ENCODE measurements around the gene ITPRID2. TPM values are rescaled to one million over a fixed set of nuclear protein-coding genes. Genes with fewer than 3 reads are reported as not detected.

ITPRID2 gene
- total RNA-seq, 4 donors from 2014 or later = 20.1 to 69.2 (median 60.1) TPM

DNA sequence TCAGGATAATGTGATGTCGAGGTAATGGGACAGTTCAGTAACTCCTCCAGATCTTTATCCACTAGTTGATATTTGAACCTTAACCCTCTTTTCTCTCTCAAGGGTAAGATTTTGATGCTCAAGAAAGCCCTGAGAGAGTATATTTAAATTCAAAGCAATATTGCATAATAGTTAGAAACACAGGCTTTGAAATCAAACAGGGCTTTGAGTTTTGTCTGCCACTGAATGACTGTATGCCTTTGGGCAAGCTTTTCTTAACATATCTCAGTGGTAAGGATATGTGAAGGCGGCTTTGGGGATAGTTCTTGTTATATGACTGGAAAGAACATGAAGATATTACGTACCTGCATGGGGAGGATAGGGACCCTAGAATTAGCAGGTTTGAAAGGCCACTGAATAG, 11.1 kb downstream of the ITPRID2 start:
- H3K27me3 ChIP-seq = no peaks in the 10 kb centered on the region
- H3K4me1 ChIP-seq = peaks cover 0 to 23% (median 0%) of the 10 kb centered on the region in 3 donors
- H3K9me3 ChIP-seq = no peaks in the 10 kb centered on the region
- H3K4me3 ChIP-seq = no peak overlapping the region
- 67 to 86% methylated on average over 3 of the region's 3 CpGs for WGBS, 2 donors
- TF ChIP-seq POLR2A (IDR thresholded peaks at IDR 0.05) = no peak
- TF ChIP-seq, protein P1, sequence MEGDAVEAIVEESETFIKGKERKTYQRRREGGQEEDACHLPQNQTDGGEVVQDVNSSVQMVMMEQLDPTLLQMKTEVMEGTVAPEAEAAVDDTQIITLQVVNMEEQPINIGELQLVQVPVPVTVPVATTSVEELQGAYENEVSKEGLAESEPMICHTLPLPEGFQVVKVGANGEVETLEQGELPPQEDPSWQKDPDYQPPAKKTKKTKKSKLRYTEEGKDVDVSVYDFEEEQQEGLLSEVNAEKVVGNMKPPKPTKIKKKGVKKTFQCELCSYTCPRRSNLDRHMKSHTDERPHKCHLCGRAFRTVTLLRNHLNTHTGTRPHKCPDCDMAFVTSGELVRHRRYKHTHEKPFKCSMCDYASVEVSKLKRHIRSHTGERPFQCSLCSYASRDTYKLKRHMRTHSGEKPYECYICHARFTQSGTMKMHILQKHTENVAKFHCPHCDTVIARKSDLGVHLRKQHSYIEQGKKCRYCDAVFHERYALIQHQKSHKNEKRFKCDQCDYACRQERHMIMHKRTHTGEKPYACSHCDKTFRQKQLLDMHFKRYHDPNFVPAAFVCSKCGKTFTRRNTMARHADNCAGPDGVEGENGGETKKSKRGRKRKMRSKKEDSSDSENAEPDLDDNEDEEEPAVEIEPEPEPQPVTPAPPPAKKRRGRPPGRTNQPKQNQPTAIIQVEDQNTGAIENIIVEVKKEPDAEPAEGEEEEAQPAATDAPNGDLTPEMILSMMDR (IDR thresholded peaks at IDR 0.05) = no peak
- no peak for DNase-seq
- H3K27ac ChIP-seq = no peak overlapping the region
- intact Hi-C loops (cut with DNase I) = no loop called here
- H3K36me3 ChIP-seq = peaks cover 0 to 77% (median 40%) of the 10 kb centered on the region in 3 donors

DNA sequence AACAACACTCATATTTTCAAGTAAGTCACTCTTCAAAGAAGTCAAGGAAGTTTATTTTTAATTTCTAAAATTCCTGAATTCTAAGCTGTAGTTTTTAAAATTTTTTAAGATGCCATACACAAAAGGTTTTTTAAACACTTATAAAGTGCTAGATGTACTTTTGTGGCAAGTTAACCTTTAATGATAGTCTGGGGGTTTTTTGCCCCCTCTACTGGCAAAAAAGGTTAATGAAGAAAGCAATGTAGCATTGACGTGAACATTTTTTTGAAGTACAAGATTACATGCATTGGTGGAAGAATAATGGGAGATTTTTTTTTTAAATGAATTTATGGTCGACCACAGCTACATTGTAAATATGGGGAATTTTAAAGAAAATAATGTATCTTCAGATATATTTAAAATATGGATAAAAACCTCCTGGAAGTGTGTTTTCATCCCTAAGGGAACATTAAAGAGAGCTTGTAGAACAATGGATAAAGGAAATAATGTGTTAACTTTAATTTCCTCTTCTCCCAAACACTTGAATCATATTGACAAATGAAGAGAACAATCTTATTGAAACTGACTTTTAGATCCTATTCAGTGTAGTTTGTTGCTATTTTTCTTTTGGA, 12.6 kb downstream of the ITPRID2 start:
- H3K27ac ChIP-seq = no peak overlapping the region
- peaks cover 0 to 21% (median 0%) of the 10 kb centered on the region in 3 donors for H3K4me1 ChIP-seq
- H3K4me3 ChIP-seq = no peak overlapping the region
- intact Hi-C loops (cut with DNase I) = no loop called here
- DNase-seq = no peak
- peaks cover 0 to 69% (median 38%) of the 10 kb centered on the region in 3 donors for H3K36me3 ChIP-seq
- no peaks in the 10 kb centered on the region for H3K27me3 ChIP-seq
- WGBS, 2 donors = 20 to 26% methylated on average over 2 of the region's 2 CpGs
- no peaks in the 10 kb centered on the region for H3K9me3 ChIP-seq
- TF ChIP-seq POLR2A (IDR thresholded peaks at IDR 0.05) = no peak
- TF ChIP-seq, protein P1 (IDR thresholded peaks at IDR 0.05) = peak; percentile 12 to 57 (median 44)

DNA sequence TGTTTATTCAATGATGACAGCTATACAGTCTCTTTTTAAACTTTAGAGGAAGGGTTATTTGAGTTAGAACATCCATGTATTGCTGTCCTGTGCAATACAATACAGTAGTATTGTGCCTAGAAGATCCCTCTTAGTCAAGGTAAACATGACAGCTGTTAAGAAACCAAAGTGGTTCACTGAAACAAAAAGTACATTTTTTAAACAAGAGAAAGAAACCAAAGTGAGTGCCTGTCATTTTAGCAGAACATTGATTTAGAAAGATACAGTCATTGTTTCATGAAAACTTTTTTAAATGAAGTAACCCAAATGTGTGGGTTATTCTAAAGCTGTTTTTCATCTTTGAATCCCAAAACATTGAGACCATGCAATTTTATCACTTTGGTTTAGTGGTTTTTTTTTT, 15.5 kb downstream of the ITPRID2 start:
- no peaks in the 10 kb centered on the region for H3K27me3 ChIP-seq
- intact Hi-C loops (cut with DNase I) = loop anchor here (5.0 kb wide), 1 partner anchor 165 kb away; no protein-coding TSS in a partner anchor
- no peak for DNase-seq
- H3K4me1 ChIP-seq = peaks cover 0 to 33% (median 0%) of the 10 kb centered on the region in 3 donors
- no peaks in the 10 kb centered on the region for H3K9me3 ChIP-seq
- TF ChIP-seq, protein P1 (IDR thresholded peaks at IDR 0.05) = no peak
- TF ChIP-seq POLR2A (IDR thresholded peaks at IDR 0.05) = no peak
- H3K4me3 ChIP-seq = no peak overlapping the region
- peaks cover 0 to 59% (median 13%) of the 10 kb centered on the region in 3 donors for H3K36me3 ChIP-seq
- H3K27ac ChIP-seq = no peak overlapping the region

DNA sequence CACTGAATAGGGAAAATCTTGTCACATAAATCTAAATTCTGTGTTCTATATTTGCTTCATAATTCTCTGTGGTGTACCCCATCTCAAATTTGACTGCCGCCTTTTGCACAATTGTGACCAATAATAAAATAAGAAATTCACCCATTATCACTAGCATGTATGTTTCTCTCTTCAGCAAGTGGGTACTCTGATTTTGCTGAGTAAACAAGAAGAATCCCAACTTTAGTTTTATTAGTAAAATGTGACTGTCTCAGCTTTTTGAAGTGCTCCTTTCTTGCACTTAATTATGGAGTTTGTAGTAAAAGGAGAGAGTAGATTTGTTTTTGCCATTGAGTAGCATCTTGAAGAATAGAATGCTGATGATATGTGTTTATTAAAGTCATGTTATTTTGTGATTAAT, 16.1 kb downstream of the ITPRID2 start:
- TF ChIP-seq POLR2A (IDR thresholded peaks at IDR 0.05) = no peak
- TF ChIP-seq, protein P1 (IDR thresholded peaks at IDR 0.05) = no peak
- Histone ChIP-seq H3K4me1 (peaks cover 0 to 34% (median 0%) of the 10 kb centered on the region in 3 donors), H3K27ac (no peak overlapping the region), H3K4me3 (no peak overlapping the region), H3K27me3 (no peaks in the 10 kb centered on the region), H3K9me3 (no peaks in the 10 kb centered on the region), H3K36me3 (peaks cover 0 to 59% (median 7%) of the 10 kb centered on the region in 3 donors)
- DNase-seq = no peak
- WGBS, 2 donors = 90 to 100% methylated on average over 1 of the region's 1 CpG
- intact Hi-C loops (cut with DNase I) = loop anchor here (5.0 kb wide), 1 partner anchor 165 kb away; no protein-coding TSS in a partner anchor

DNA sequence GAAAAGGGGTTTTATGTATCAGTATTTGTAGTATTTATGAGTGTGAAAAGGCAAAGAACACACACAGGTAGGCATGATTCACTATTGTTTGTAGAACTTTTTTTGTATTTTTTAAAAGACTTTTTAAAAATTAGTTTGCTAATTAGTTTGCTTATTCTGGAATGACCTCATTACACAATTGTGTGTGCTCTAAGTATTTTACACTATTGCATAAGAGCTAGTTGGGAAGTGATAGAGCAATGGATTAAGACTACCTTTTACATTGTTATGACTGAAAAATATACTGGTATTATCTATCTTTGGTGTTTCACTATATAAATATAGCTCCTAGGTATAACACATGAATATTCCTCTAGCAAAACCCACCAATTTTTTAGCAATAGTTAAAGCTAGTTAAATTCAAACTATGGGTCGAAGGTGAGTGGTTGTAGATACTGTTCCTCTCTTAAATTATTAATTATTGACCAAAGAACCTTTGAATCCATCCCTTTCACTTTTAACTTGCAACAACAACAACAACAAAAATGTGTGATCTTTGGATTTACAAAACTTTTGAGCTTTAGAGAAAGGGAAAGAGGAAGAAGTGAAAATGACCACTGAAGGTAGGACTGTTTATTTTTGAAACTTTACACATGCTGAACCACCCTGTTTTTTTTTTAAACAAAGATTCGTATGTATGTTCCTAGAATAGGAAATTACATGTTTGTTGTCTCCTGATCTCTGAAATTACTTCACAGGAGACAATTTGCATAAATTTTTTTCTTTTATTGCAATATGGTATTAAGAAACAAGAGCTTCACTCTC, 18.7 kb downstream of the ITPRID2 start:
- Histone ChIP-seq H3K4me1 (peaks cover 0 to 13% (median 0%) of the 10 kb centered on the region in 3 donors), H3K27me3 (no peaks in the 10 kb centered on the region), H3K9me3 (no peaks in the 10 kb centered on the region), H3K36me3 (peaks cover 2 to 66% (median 4%) of the 10 kb centered on the region in 3 donors), H3K4me3 (no peak overlapping the region), H3K27ac (no peak overlapping the region)
- no peak for DNase-seq
- intact Hi-C loops (cut with DNase I) = no loop called here
- 65 to 67% methylated on average over 2 of the region's 2 CpGs for WGBS, 2 donors
- TF ChIP-seq, protein P1 (IDR thresholded peaks at IDR 0.05) = no peak
- no peak for TF ChIP-seq POLR2A (IDR thresholded peaks at IDR 0.05)
